GM18526 (cell line): ENCODE measurements around the gene STEAP1.

Experiments used
- POLR2A ChIP-seq: IDR thresholded peaks from 3 replicates; pipeline ENCODE4 v1.6.1; 2011; ENCODE audit not compliant: insufficient read length; ENCODE audit errors: extremely low read depth

The STEAP1 gene

DNA sequence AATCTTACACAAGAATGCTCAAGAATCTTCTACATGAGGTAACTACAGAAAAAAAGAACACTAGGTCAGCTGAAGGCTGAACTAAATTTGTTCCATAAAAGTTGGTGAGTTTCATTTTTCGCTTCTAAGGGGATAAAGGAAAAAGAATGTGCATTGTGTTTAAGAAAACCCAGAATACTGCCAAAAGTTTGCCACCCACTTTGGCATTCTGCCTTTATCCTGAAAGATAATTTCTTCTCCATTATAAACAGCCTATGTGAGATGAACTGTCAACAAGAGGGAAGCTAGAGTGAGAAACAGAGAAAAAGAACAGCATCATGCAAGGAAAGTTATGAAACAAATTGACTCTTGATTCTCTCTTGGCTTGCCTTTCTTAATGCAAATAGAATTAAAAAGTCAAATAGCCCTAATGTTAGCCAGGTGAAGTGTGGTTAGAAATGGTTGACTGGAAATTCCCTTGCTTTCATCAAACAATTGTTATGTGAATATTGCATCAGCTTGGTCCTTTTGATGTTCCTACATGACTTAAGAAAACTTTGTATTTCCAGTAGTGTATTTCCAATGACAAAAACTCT, 25.8 kb downstream of the STEAP1 start:
- TF ChIP-seq POLR2A, result no peak

DNA sequence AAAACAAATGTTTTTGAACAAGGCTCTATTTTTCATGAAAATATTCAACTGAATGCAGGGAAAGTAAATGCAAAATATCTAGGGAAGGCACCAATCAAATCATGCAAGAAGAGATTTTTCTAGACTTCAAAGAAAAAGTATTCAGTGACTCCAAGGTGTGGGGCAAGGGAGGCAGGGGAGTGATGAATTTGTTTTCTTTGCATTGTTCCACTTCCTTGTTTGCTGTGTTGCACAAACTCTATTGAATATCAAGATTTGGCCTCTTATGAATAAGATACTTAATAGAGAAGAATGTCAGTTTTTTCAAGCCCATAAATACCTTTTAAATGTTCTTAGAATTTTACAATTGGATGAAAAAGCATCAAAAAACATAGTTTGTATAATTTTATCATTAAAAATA, 26.4 kb downstream of the STEAP1 start:
- no peak for TF ChIP-seq POLR2A

DNA sequence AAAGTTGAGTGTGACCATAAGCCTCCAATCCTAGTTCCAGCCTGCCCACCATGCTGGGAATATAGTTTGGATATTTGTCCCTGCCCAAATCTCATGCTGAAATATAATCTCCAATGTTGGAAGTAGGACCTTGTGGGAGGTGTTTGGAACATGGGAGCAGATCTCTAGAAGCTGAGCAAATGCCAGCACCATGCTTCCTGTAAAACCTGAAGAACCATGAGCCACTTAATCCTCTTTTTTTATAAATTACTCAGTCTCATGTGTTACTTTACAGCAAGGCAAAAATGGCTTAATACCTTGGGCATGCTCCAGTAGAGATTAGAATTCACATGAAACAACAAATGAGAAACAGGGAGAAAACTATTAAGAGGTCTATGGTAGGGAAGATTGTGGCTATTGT, 27.2 kb downstream of the STEAP1 start:
- TF ChIP-seq POLR2A, result no peak

DNA sequence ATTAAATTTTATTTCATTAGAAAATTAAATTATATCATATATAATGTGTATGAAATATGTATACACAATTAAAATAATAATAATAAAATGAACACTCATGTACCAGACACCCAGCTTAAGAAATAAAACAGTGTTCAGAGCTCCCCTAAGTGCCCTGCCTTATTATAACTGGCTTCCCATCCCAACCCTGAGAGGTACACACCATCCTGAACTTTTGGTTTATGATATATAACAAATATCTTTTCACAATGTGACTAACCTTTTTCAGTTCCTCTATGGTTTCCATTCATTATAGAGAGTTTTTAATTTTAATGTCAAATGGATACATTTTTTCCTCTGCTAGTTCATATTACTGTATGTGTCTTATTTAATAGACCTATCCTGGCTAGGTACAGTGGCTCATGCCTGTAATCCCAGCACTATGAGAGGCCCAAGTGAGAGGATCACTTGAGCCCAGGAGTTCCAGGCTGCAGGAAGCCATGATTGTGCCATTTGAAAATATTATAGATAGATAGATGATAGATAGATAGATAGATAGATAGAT, 33.3 kb downstream of the STEAP1 start:
- no peak for TF ChIP-seq POLR2A

DNA sequence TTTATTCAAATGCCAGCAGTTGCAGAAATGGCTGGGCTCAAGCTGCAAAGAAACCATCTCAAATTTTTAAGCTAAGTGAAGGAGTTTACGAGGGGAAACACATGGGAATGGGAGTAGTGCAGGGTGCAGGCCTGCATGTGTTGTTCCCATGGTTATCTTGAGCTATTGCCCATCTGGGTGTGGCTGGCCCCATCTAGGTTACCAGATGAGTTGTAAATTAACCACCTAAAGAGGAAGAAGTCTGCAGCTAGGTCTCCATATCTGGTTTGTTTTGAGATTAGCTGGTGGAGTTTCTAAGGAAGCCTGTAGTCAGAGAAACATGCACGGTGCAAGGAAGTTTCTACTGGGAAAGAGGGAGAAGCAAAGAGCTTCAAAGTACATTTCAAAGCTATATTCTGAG, 34.0 kb downstream of the STEAP1 start:
- no peak for TF ChIP-seq POLR2A

DNA sequence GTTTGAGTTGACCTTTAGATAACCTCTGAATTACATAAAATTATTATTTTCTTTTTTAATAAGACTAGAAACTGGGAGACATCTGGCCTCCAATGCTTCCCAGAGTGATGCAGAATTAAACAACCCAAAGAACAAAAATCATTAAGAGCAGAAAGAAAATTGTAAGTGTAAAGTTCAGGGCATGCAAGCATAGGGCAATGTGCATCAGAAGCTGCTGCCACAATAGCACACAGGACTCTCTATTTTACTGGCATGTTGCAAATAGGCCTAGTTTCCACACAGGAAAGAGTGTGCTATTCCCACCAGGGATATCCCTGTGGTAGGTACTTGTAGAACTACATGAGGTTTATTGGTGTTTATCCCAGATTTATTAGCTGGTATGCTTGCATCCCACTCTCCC, 36.7 kb downstream of the STEAP1 start:
- TF ChIP-seq POLR2A, result no peak

DNA sequence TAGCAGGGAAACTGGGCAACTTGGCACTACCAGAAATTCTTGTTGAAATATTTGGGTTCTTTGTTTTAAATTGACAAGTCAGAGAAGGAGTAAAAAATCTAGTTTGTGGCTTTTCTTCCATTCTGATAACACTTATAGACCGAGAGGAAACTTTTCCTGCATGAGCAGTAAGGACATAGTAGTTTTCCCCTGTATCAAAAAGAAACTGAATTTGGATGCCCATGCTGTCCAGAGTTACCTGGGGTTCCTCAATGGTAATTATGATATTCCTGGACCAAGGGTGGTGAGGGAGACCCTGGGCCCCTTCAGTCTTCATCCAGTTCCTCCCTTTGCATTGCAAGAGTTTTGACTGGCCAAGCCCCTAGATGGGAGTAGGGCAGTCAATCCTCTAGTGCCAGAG, 37.4 kb downstream of the STEAP1 start:
- no peak for TF ChIP-seq POLR2A

DNA sequence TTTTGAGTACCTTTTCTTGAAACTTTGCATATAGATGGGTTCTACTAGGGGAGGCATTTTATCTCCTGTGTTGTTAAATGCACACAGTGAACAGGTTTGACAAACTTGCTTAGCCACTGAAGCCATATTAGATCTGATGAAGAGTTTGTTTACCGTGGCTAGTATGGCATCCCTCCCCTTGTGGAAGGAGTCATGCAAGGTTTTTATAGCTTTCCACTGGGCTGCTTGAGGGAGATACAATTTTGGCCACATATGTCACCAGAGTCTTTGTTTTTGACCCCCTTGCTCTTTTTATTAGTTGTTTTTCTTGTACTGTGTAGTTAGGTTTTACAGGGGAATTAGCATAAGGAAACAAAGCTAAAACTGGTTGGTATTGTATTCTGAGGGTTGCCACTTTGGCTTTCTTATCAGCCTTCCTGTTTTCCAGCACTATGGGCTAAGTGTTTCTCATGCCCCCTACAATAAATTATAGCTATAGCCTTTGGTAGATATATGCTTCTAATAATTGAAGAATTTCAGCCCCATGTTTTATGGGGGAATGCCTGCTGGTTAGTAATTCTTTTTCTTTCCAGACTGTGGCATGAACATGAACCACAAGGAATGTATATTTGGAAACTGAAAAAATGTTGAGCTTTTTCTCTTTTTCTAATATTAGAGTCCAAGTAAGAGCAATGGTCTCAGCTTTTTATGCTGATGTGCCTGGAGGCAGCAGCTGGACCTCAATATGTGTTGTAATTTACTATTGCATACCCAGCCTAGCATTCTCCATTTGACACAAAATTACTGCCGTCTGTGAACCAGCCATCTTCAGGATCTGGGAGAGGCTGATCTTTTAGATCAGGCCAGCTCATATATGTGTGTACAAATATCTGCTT, 38.8 kb downstream of the STEAP1 start:
- no peak for TF ChIP-seq POLR2A

DNA sequence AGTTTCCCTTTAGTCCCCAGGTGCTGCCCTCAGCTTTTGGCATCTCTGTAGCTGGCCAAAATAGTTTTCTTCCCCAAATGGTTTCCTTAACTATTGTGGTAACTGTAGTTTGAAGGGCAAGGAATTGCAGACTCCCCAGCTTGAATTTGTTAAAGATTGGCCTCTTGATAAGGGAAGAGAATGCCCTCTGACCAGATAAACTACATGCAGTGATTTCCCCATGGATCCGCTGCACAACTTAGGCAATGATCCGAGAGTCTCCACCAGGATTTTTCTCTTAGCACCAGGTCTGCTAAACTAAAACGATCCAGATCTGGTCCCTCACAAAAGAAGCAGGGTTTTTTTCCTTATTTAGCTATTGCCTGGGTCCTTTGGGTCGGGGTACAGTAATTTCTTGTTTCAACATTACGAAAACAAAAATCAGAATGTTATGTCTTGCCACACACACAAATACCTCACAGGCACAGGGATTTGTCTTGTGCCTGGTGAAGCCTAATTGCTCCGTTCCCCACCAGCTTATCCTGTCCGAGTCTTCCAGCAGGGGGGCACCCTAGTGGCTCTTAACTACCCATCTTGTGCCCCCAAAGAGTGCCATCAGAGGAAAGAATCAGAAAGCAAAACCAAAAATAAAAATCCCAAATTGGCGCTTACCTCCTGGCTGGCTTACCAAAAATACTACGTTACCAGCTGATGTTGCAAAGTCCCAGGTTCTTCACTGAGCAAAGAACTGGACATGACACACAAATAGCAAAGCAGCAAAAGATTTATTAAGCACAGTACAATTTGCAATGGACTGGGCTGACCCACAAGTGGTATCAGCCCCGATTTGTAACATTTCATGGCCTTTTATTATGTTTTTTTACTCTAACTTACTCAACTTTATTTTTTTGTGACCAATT, 40.9 kb downstream of the STEAP1 start:
- no peak for TF ChIP-seq POLR2A

DNA sequence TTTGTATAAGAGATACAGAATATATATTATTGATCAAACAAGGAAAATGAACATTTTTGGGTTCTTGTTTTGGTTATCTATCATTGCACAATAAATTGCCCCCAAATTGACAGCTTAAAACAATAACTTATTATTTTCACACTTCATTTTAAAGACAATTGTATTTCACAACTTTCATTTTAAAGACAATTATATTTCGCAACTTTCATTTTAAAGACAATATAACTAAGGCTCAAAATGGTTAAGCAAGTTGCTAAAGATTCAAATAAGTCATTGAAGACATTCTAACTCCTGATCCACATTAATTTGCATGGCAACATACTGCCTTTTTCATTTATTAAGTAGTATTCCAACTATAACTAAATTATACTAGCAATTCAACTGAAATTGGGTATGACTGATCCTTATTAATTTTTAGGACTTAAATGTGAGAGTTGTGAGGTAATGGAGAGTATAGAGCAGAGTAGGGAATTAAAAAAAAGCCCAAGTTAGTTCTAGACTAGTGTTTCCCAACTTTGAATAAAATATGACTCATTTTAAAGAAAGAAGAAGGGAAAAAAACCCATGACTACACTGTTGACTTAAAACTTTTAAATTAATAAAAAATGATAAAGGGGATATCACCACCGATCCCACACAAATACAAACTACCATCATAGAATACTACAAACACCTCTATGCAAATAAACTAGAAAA, 47.4 kb downstream of the STEAP1 start:
- TF ChIP-seq POLR2A, result no peak

DNA sequence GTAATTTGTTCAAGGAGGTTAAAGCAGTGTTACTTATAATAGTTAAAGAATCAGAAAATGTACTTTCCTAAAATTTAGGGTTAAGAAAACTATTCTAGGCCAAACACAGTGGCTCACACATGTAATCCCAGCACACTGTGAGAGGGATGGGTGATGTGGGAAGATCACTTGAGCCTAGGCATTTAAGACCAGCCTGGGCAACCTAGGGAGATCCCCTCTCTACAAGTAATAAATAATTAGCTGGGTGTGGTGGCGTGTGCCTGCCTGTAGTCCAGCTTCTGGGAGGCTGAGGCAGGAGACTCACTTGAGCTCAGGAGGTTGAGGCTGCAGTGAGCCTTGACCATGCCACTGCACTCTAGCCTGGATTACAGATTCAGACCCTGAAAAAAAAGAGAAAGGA, 53.7 kb downstream of the STEAP1 start:
- TF ChIP-seq POLR2A, result no peak

DNA sequence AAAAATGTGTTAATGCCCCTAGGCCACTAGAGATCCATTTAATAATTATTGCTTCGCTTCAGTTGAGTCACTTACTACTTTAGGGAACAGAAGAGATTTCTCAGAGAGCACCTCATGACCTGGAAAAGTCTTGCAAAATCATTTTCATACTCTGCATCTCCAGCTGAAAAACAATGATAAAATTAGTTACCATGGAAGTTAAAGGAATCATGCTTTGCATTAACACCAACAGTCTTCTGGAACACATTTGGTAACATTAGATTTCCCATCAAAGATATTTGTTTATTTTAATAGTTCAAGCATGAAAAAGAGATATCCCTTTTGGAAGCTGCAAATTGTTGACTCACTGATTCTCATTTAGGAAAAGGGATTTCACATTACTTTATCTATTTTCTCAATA, 55.5 kb downstream of the STEAP1 start:
- no peak for TF ChIP-seq POLR2A

DNA sequence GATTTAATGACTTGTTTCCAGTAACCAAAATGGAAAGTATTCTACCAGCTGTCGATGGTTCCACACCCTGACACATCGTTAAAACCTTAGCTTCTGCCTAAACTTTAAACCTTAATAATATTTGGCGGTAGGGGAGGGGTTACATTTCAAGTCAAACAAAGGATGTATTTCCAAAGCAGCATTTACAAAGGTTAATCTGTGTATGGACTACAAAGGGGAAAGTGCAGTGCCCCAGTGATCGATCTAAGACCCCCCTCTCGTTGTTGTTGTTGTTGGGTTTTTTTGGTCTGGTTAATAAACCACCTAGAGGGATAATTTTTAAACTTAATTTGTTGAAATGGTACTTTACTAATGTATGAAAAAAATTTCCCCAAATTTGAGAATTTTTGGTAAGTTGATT, 56.2 kb downstream of the STEAP1 start:
- no peak for TF ChIP-seq POLR2A

DNA sequence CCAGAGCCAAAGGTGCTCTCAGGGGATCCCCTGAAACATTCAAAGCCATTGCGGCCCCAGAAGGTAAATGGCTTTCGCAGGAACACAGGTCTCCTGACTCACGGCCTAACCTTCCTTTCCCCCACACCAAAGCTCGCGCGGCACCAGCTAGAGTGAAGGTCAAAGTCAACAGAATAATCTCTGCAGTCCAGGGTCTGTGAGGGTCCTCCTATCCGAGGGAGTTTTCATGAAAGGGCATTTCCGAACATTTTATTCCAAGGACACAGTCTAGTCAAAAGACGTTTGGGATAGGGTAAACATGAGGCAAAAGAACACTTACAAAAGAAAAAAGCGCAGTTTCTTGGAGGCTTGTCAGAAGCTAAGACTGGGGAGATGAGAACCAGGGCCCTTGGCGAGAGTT, 56.7 kb downstream of the STEAP1 start:
- no peak for TF ChIP-seq POLR2A
